ENCODE results near the gene ZNF799.
A peak's percentile ranks its signal among the peaks of the same experiment; 100 is the strongest.
"Not testable (repeated sequence)": the region's sequence is repeated elsewhere in the genome, so short reads cannot be mapped to it uniquely, and the experiment has no call there.

ZNF799 gene

GRCh38 chr19:12400633-12401502, at the start of gene ZNF799:
Gene ZNF799, minus strand, starts transcription at chr19:12401271. Its CDS starts 201 bp downstream, at chr19:12401070.
- Histone ChIP-seq H3K36me3 (ENCODE audit: control insufficient read depth, insufficient read depth, low read length) (no peaks in the 10 kb centered on the region), H3K4me3 (ENCODE audit: low read length) (peak within 1 kb of the TSS; percentile 87), H3K27me3 (ENCODE audit: control insufficient read depth, insufficient read depth, low read length) (no peaks in the 10 kb centered on the region), H3K9me3 (ENCODE audit: control insufficient read depth, insufficient read depth, low read length) (no peaks in the 10 kb centered on the region), H3K4me1 (ENCODE audit: control insufficient read depth, insufficient read depth, low read length) (peaks cover 1% of the 10 kb centered on the region; the same call in 1 of the 2 replicates), H3K27ac (ENCODE audit: low read length) (no peak within 1 kb of the TSS)
- peak; percentile 74 for DNase-seq (ENCODE audit: low read depth, low spot score)
- no CpG with 5 or more reads among the region's 71 CpGs for WGBS (ENCODE audit: insufficient coverage, insufficient read length)

GRCh38 chr19:12450844-12451243, 49.8 kb upstream of the ZNF799 start:
- H3K4me1 ChIP-seq (ENCODE audit: control insufficient read depth, insufficient read depth, low read length), result no peaks in the 10 kb centered on the region
- no peak for DNase-seq (ENCODE audit: low read depth, low spot score)
- WGBS (ENCODE audit: insufficient coverage, insufficient read length), result no CpG with 5 or more reads among the region's 10 CpGs
- H3K9me3 ChIP-seq (ENCODE audit: control insufficient read depth, insufficient read depth, low read length), result no peaks in the 10 kb centered on the region; the same call in 1 of the 2 replicates
- H3K4me3 ChIP-seq (ENCODE audit: low read length), result no peak overlapping the region
- no peaks in the 10 kb centered on the region for H3K27me3 ChIP-seq (ENCODE audit: control insufficient read depth, insufficient read depth, low read length)
- no peaks in the 10 kb centered on the region for H3K36me3 ChIP-seq (ENCODE audit: control insufficient read depth, insufficient read depth, low read length)
- H3K27ac ChIP-seq (ENCODE audit: low read length), result no peak overlapping the region

- no peak overlapping the region for H3K27ac ChIP-seq (ENCODE audit: low read length)
- no peak overlapping the region for H3K4me3 ChIP-seq (ENCODE audit: low read length)
- no peaks in the 10 kb centered on the region; the same call in 1 of the 2 replicates for H3K9me3 ChIP-seq (ENCODE audit: control insufficient read depth, insufficient read depth, low read length)
- no peaks in the 10 kb centered on the region for H3K36me3 ChIP-seq (ENCODE audit: control insufficient read depth, insufficient read depth, low read length)
- no CpG with 5 or more reads among the region's 2 CpGs for WGBS (ENCODE audit: insufficient coverage, insufficient read length)
- H3K27me3 ChIP-seq (ENCODE audit: control insufficient read depth, insufficient read depth, low read length), result no peaks in the 10 kb centered on the region
- H3K4me1 ChIP-seq (ENCODE audit: control insufficient read depth, insufficient read depth, low read length), result no peaks in the 10 kb centered on the region
- no peak for DNase-seq (ENCODE audit: low read depth, low spot score)
Observed at GRCh38 chr19:12448808-12449207, 47.7 kb upstream of the ZNF799 start.

GRCh38 chr19:12440541-12441316, 39.7 kb upstream of the ZNF799 start, which contains the start of gene ZNF443:
Gene ZNF443, minus strand, starts transcription at chr19:12441021. Its CDS starts 107 bp downstream, at chr19:12440914.
- Histone ChIP-seq H3K4me1 (ENCODE audit: control insufficient read depth, insufficient read depth, low read length) (no peaks in the 10 kb centered on the region), H3K36me3 (ENCODE audit: control insufficient read depth, insufficient read depth, low read length) (no peaks in the 10 kb centered on the region), H3K9me3 (ENCODE audit: control insufficient read depth, insufficient read depth, low read length) (no peaks in the 10 kb centered on the region), H3K4me3 (ENCODE audit: low read length) (peak within 1 kb of the TSS; percentile 84), H3K27ac (ENCODE audit: low read length) (no peak within 1 kb of the TSS), H3K27me3 (ENCODE audit: control insufficient read depth, insufficient read depth, low read length) (no peaks in the 10 kb centered on the region)
- WGBS (ENCODE audit: insufficient coverage, insufficient read length), result no CpG with 5 or more reads among the region's 59 CpGs
- peak; percentile 93 for DNase-seq (ENCODE audit: low read depth, low spot score)

GRCh38 chr19:12439686-12440540, 38.8 kb upstream of the ZNF799 start:
- not testable (repeated sequence) for H3K4me1 ChIP-seq (ENCODE audit: control insufficient read depth, insufficient read depth, low read length); H3K27me3 ChIP-seq (ENCODE audit: control insufficient read depth, insufficient read depth, low read length); DNase-seq (ENCODE audit: low read depth, low spot score); H3K36me3 ChIP-seq (ENCODE audit: control insufficient read depth, insufficient read depth, low read length); H3K27ac ChIP-seq (ENCODE audit: low read length); H3K9me3 ChIP-seq (ENCODE audit: control insufficient read depth, insufficient read depth, low read length)
- no CpG with 5 or more reads among the region's 28 CpGs for WGBS (ENCODE audit: insufficient coverage, insufficient read length)
- H3K4me3 ChIP-seq (ENCODE audit: low read length), result peak overlapping the region; percentile 84

- H3K9me3 ChIP-seq (ENCODE audit: control insufficient read depth, insufficient read depth, low read length); H3K27ac ChIP-seq (ENCODE audit: low read length); H3K4me1 ChIP-seq (ENCODE audit: control insufficient read depth, insufficient read depth, low read length); H3K27me3 ChIP-seq (ENCODE audit: control insufficient read depth, insufficient read depth, low read length); DNase-seq (ENCODE audit: low read depth, low spot score); H3K4me3 ChIP-seq (ENCODE audit: low read length); H3K36me3 ChIP-seq (ENCODE audit: control insufficient read depth, insufficient read depth, low read length): not testable (repeated sequence)
- WGBS (ENCODE audit: insufficient coverage, insufficient read length), result no CpG with 5 or more reads among the region's 6 CpGs
Observed at GRCh38 chr19:12430726-12431299, 29.7 kb upstream of the ZNF799 start.

GRCh38 chr19:12425888-12426274, 24.8 kb upstream of the ZNF799 start:
- H3K27ac ChIP-seq (ENCODE audit: low read length), result no peak overlapping the region
- DNase-seq (ENCODE audit: low read depth, low spot score), result no peak
- H3K27me3 ChIP-seq (ENCODE audit: control insufficient read depth, insufficient read depth, low read length), result no peaks in the 10 kb centered on the region
- no peaks in the 10 kb centered on the region; the same call in 1 of the 2 replicates for H3K9me3 ChIP-seq (ENCODE audit: control insufficient read depth, insufficient read depth, low read length)
- H3K36me3 ChIP-seq (ENCODE audit: control insufficient read depth, insufficient read depth, low read length), result no peaks in the 10 kb centered on the region; the same call in 1 of the 2 replicates
- no CpG with 5 or more reads among the region's 4 CpGs for WGBS (ENCODE audit: insufficient coverage, insufficient read length)
- H3K4me1 ChIP-seq (ENCODE audit: control insufficient read depth, insufficient read depth, low read length), result no peaks in the 10 kb centered on the region
- H3K4me3 ChIP-seq (ENCODE audit: low read length), result no peak overlapping the region

GRCh38 chr19:12425236-12425887, 24.3 kb upstream of the ZNF799 start:
- WGBS (ENCODE audit: insufficient coverage, insufficient read length), result no CpG with 5 or more reads among the region's 2 CpGs
- no peaks in the 10 kb centered on the region for H3K4me1 ChIP-seq (ENCODE audit: control insufficient read depth, insufficient read depth, low read length)
- no peaks in the 10 kb centered on the region for H3K9me3 ChIP-seq (ENCODE audit: control insufficient read depth, insufficient read depth, low read length)
- no peak for DNase-seq (ENCODE audit: low read depth, low spot score)
- no peak overlapping the region for H3K27ac ChIP-seq (ENCODE audit: low read length)
- no peak overlapping the region for H3K4me3 ChIP-seq (ENCODE audit: low read length)
- no peaks in the 10 kb centered on the region for H3K36me3 ChIP-seq (ENCODE audit: control insufficient read depth, insufficient read depth, low read length)
- H3K27me3 ChIP-seq (ENCODE audit: control insufficient read depth, insufficient read depth, low read length), result no peaks in the 10 kb centered on the region

GRCh38 chr19:12417273-12417672, 16.2 kb upstream of the ZNF799 start:
- H3K4me3 ChIP-seq (ENCODE audit: low read length); H3K27ac ChIP-seq (ENCODE audit: low read length); H3K36me3 ChIP-seq (ENCODE audit: control insufficient read depth, insufficient read depth, low read length); H3K4me1 ChIP-seq (ENCODE audit: control insufficient read depth, insufficient read depth, low read length); H3K27me3 ChIP-seq (ENCODE audit: control insufficient read depth, insufficient read depth, low read length); DNase-seq (ENCODE audit: low read depth, low spot score); H3K9me3 ChIP-seq (ENCODE audit: control insufficient read depth, insufficient read depth, low read length): not testable (repeated sequence)
- no CpG with 5 or more reads among the region's 5 CpGs for WGBS (ENCODE audit: insufficient coverage, insufficient read length)

All from iPS DF 6.9 (cell line).